Panc1 (cell line): ENCODE measurements around the gene KCNQ1.

ENCODE experiments used
- CTCF ChIP-seq: fragments of 450-650 bp; IDR thresholded peaks from 2 replicates; pipeline ENCODE4 v1.5.1; 2017; ENCODE audit warnings: mild to moderate bottlenecking
- POLR2AphosphoS5 ChIP-seq: IDR thresholded peaks from 2 replicates; pipeline ENCODE4 v1.6.1; 2012; ENCODE audit warnings: mild to moderate bottlenecking, low read depth, low read length, moderate library complexity
- REST ChIP-seq, 2 experiments: IDR thresholded peaks; 2 replicates each; pipeline ENCODE4 v1.6.1; 2011 to 2012; ENCODE audit warnings: low read depth in 2 of 2, control low read depth in 1 of 2, low read length in 1 of 2, mild to moderate bottlenecking in 1 of 2, moderate library complexity in 1 of 2; ENCODE audit not compliant: insufficient read depth in 1 of 2
- TCF7L2 ChIP-seq: IDR thresholded peaks from 2 replicates; pipeline ENCODE4 v1.6.1; 2011; ENCODE audit warnings: mild to moderate bottlenecking, low read depth, low read length, inconsistent platforms

GRCh38 chr11:2459796-2460531, 15.2 kb downstream of the KCNQ1 start:
- TF ChIP-seq CTCF (no peak), POLR2AphosphoS5 (no peak), REST (IDR thresholded peaks at IDR 0.05; ENCODE audit: insufficient read depth in 1 of 2, low read depth in 2 of 2, low read length in 1 of 2) (no peak), TCF7L2 (no peak)
